ENCODE measurements around the gene OS9. TPM values are rescaled to one million over a fixed set of nuclear protein-coding genes. Genes with fewer than 3 reads are reported as not detected.
"Not testable (repeated sequence)": the region's sequence is repeated elsewhere in the genome, so short reads cannot be mapped to it uniquely, and the experiment has no call there.

OS9 gene
- total RNA-seq, 1 experiment from 2014 or later, result 186 TPM

GRCh38 chr12:57654042-57654441, 39.9 kb upstream of the OS9 start:
- Histone ChIP-seq H3K4me3 (ENCODE audit: low read depth in 2 of 2, low read length in 2 of 2) (no peak overlapping the region), H3K4me1 (ENCODE audit: control insufficient read depth, insufficient read depth, low read length) (no peaks in the 10 kb centered on the region), H3K36me3 (ENCODE audit: control insufficient read depth, insufficient read depth, low read length) (no peaks in the 10 kb centered on the region), H3K27me3 (ENCODE audit: control insufficient read depth, insufficient read depth, low read length) (no peaks in the 10 kb centered on the region), H3K9me3 (ENCODE audit: control insufficient read depth, insufficient read depth, low read depth, low read length) (no peaks in the 10 kb centered on the region), H3K27ac (ENCODE audit: low read length) (no peak overlapping the region)
- no TSS peak for BruUV-seq (replicated peaks)
- intact Hi-C loops (cut with micrococcal nuclease; ENCODE audit: unreplicated experiment), result no loop called here
- ATAC-seq (no peak), DNase-seq (ENCODE audit: low read depth, low spot score) (no peak)
- in situ Hi-C loops (cut with HindIII; ENCODE audit: low pct_unique_long_range_greater_than_20kb, low sequenced_read_pairs), result no loop called here
- ChIA-PET POLR2A (no interaction called here), CTCF (no interaction called here)
- TF ChIP-seq TCF7L2 (IDR thresholded peaks at IDR 0.05; ENCODE audit: low read depth, low read length) (no peak), REST (IDR thresholded peaks at IDR 0.05; ENCODE audit: insufficient read depth in 1 of 2, low read depth in 2 of 2, low read length in 1 of 2) (no peak), CTCF (IDR thresholded peaks at IDR 0.05) (no peak), POLR2AphosphoS5 (IDR thresholded peaks at IDR 0.05; ENCODE audit: low read depth, low read length) (no peak), SIN3A (IDR thresholded peaks at IDR 0.05; ENCODE audit: borderline replicate concordance, insufficient read depth, low read depth, low read length) (no peak)

- POLR2A ChIA-PET, result no interaction called here
- no peaks in the 10 kb centered on the region for H3K36me3 ChIP-seq (ENCODE audit: control insufficient read depth, insufficient read depth, low read length)
- TF ChIP-seq TCF7L2 (IDR thresholded peaks at IDR 0.05; ENCODE audit: low read depth, low read length) (no peak), SIN3A (IDR thresholded peaks at IDR 0.05; ENCODE audit: borderline replicate concordance, insufficient read depth, low read depth, low read length) (no peak), CTCF (IDR thresholded peaks at IDR 0.05) (no peak), POLR2AphosphoS5 (IDR thresholded peaks at IDR 0.05; ENCODE audit: low read depth, low read length) (no peak), REST (IDR thresholded peaks at IDR 0.05; ENCODE audit: insufficient read depth in 1 of 2, low read depth in 2 of 2, low read length in 1 of 2) (no peak)
- intact Hi-C loops (cut with micrococcal nuclease; ENCODE audit: unreplicated experiment), result no loop called here
- CTCF ChIA-PET, result no interaction called here
- no peak overlapping the region for H3K27ac ChIP-seq (ENCODE audit: low read length)
- H3K9me3 ChIP-seq (ENCODE audit: control insufficient read depth, insufficient read depth, low read depth, low read length), result no peaks in the 10 kb centered on the region
- no peaks in the 10 kb centered on the region for H3K4me1 ChIP-seq (ENCODE audit: control insufficient read depth, insufficient read depth, low read length)
- no peaks in the 10 kb centered on the region for H3K27me3 ChIP-seq (ENCODE audit: control insufficient read depth, insufficient read depth, low read length)
- in situ Hi-C loops (cut with HindIII; ENCODE audit: low pct_unique_long_range_greater_than_20kb, low sequenced_read_pairs), result no loop called here
- BruUV-seq (replicated peaks), result no TSS peak
- ATAC-seq (no peak), DNase-seq (ENCODE audit: low read depth, low spot score) (no peak)
- H3K4me3 ChIP-seq (ENCODE audit: low read depth in 2 of 2, low read length in 2 of 2), result no peak overlapping the region
Measured at GRCh38 chr12:57655541-57656240, 38.2 kb upstream of the OS9 start.

GRCh38 chr12:57656408-57656807, 37.5 kb upstream of the OS9 start:
- BruUV-seq (replicated peaks); H3K9me3 ChIP-seq (ENCODE audit: control insufficient read depth, insufficient read depth, low read depth, low read length); in situ Hi-C loops (cut with HindIII; ENCODE audit: low pct_unique_long_range_greater_than_20kb, low sequenced_read_pairs); DNase-seq (ENCODE audit: low read depth, low spot score); POLR2A ChIA-PET; intact Hi-C loops (cut with micrococcal nuclease; ENCODE audit: unreplicated experiment); H3K4me1 ChIP-seq (ENCODE audit: control insufficient read depth, insufficient read depth, low read length); H3K27me3 ChIP-seq (ENCODE audit: control insufficient read depth, insufficient read depth, low read length); H3K27ac ChIP-seq (ENCODE audit: low read length); H3K4me3 ChIP-seq (ENCODE audit: low read depth in 2 of 2, low read length in 2 of 2); ATAC-seq; H3K36me3 ChIP-seq (ENCODE audit: control insufficient read depth, insufficient read depth, low read length): not testable (repeated sequence)
- CTCF ChIA-PET, result interaction anchor here (0.6 kb wide), 1 partner anchor 639 kb away, joined by 7 read pairs; no protein-coding TSS in a partner anchor
